Measurements from ENCODE around the gene LEP. TPM values are rescaled to one million over a fixed set of nuclear protein-coding genes. Genes with fewer than 3 reads are reported as not detected.
"Not testable (repeated sequence)": the region's sequence is repeated elsewhere in the genome, so short reads cannot be mapped to it uniquely, and the experiment has no call there.

Gene LEP
- total and polyA plus RNA-seq, 2 experiments from 2014 or later, result 0.11 to 0.22 TPM

DNA sequence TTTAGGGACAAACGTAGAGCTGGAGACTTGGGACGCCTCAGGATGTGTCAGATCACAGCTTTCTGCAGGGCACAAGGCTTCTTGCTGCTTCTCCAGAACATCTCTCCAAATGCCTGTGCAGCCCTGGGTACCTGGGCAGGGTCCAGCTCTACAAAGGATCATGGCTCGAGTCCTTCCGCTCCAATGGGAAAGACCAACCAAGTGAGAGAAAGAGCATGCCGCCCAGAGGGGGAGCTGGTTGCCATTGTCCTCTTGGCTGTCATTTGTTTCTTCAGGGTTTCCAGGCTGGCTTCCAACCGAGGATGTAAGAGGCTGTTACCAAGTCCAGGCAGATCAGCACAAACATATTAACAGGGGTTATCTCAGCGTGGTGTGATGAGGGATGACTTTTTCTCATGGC lies 5.6 kb upstream of the LEP start:
- no peak overlapping the region for H3K4me3 ChIP-seq
- H3K9me2 ChIP-seq (ENCODE audit: insufficient read depth), result no peaks in the 10 kb centered on the region
- TF ChIP-seq EZH2 (IDR thresholded peaks at IDR 0.05; ENCODE audit: insufficient read depth, poor library complexity, severe bottlenecking), result no peak
- TF ChIP-seq EZH2phosphoT487 (IDR thresholded peaks at IDR 0.05; ENCODE audit: insufficient read depth, low read depth), result no peak
- H3K27me3 ChIP-seq (replicated peaks; ENCODE audit: insufficient read depth), result 0 out of 2 replicates have a peak, but pooled peaks cover 5% of the 10 kb centered on the region
- H4K20me1 ChIP-seq (ENCODE audit: insufficient read depth), result no peaks in the 10 kb centered on the region
- peaks cover 6% of the 10 kb centered on the region; the same call in 1 of the 2 replicates for H3K4me1 ChIP-seq (ENCODE audit: insufficient read depth)
- no peak for DNase-seq
- no peak overlapping the region for H3K27ac ChIP-seq
- H3F3A ChIP-seq (ENCODE audit: insufficient read depth), result peaks cover 16% of the 10 kb centered on the region
- no peak overlapping the region for H3K9ac ChIP-seq
- no peaks in the 10 kb centered on the region for H3K79me2 ChIP-seq (ENCODE audit: insufficient read depth)
- 47 to 59% methylated on average over 7 of the region's 7 CpGs for WGBS, 2 experiments (ENCODE audit: low coverage in 1 of 2, low lambda C conversion rate in 2 of 2, missing lambda C conversion rate in 2 of 2)
- H2AFZ ChIP-seq, result no peak overlapping the region
- in situ Hi-C loops (cut with MboI), result no loop called here
- H3K9me3 ChIP-seq (ENCODE audit: low read depth), result peaks cover 3% of the 10 kb centered on the region
- no peaks in the 10 kb centered on the region for H3K36me3 ChIP-seq (ENCODE audit: low read depth)
- H3K4me2 ChIP-seq (ENCODE audit: unreplicated experiment), result no peak overlapping the region

DNA sequence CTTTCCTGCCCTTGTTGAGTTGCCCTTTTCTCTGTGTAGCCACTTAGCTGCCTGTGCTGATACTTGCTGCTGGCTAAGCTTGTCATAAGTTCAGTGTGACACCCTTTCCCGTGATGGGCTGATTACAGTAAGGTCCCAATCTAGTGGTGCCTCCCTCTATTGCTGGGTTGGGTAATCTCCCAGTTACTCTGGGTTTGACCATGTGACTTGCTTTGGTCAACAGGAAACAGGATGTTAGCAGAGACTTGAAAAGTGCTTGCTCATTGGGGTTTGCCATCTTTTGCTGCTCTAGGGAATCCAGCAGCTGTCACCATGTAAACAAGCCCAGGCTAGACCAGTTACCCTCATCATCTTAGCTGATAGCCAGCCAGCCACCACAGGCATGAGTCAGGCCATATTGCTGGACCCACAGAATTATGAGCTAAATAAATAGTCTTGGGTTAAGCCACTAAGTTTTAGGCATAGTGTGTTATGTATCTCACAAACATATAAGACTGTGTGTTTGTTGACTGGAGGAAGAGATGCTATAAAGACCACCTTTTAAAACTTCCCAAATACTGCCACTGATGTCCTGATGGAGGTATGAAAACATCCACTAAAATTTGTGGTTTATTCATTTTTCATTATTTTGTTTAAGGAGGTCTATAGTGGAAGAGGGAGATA lies 4.0 kb upstream of the LEP start:
- no peak overlapping the region for H3K4me3 ChIP-seq
- peaks cover 6% of the 10 kb centered on the region; the same call in 1 of the 2 replicates for H3K4me1 ChIP-seq (ENCODE audit: insufficient read depth)
- H3F3A ChIP-seq (ENCODE audit: insufficient read depth), result peaks cover 16% of the 10 kb centered on the region
- H4K20me1 ChIP-seq (ENCODE audit: insufficient read depth), result no peaks in the 10 kb centered on the region
- peaks cover 3% of the 10 kb centered on the region for H3K9me3 ChIP-seq (ENCODE audit: low read depth)
- peak; percentile 92 for DNase-seq
- peaks cover 19% of the 10 kb centered on the region; the same call in 1 of the 2 replicates for H3K27me3 ChIP-seq (replicated peaks; ENCODE audit: insufficient read depth)
- H3K9ac ChIP-seq, result peak overlapping the region; percentile 12; the same call in 1 of the 2 replicates
- in situ Hi-C loops (cut with MboI), result no loop called here
- peak overlapping the region; percentile 35; the same call in 1 of the 2 replicates for H2AFZ ChIP-seq
- no peak overlapping the region for H3K4me2 ChIP-seq (ENCODE audit: unreplicated experiment)
- H3K27ac ChIP-seq, result peak overlapping the region; percentile 57
- H3K79me2 ChIP-seq (ENCODE audit: insufficient read depth), result no peaks in the 10 kb centered on the region
- TF ChIP-seq EZH2 (IDR thresholded peaks at IDR 0.05; ENCODE audit: insufficient read depth, poor library complexity, severe bottlenecking) (no peak), EZH2phosphoT487 (IDR thresholded peaks at IDR 0.05; ENCODE audit: insufficient read depth, low read depth) (no peak)
- WGBS, 2 experiments (ENCODE audit: low coverage in 1 of 2, low lambda C conversion rate in 2 of 2, missing lambda C conversion rate in 2 of 2), result 41 to 48% methylated on average over 1 of the region's 1 CpG
- no peaks in the 10 kb centered on the region for H3K36me3 ChIP-seq (ENCODE audit: low read depth)
- no peaks in the 10 kb centered on the region for H3K9me2 ChIP-seq (ENCODE audit: insufficient read depth)

DNA sequence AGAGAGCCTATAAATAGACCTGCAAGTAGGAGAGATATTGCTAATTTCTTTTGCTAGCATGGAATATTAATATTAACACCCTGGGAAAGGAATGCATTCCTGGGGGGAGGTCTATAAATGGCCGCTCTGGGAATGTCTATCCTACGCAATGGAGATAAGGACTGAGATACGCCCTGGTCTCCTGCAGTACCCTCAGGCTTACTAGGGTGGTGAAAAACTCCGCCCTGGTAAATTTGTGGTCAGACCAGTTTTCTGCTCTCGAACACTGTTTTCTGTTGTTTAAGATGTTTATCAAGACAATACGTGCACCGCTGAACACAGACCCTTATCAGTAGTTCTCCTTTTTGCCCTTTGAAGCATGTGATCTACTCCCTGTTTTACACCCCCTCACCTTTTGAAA lies 1.9 kb upstream of the LEP start:
- DNase-seq; H3K36me3 ChIP-seq (ENCODE audit: low read depth); in situ Hi-C loops (cut with MboI): not testable (repeated sequence)

DNA sequence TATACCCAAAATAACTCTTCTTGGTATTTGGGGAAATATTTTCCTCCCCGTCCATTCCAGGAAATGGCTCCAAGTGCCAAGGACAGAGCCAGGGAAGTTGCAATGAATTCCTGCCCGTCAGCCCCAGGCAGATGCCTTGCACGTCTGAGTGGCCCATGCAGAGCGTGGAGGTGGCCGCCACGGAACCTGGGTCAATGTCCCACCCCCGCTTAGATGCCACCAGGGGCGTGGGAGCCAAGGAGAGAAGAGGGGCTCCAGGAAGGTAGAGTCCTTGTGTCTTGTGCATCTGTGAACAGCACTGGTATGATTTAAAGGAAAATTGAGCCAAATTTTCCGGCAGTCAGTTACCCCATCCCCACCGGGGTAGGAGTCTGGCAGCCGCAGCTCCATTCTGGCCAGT lies 1.6 kb downstream of the LEP start:
- 55 to 59% methylated on average over 11 of the region's 11 CpGs for WGBS, 2 experiments (ENCODE audit: low coverage in 1 of 2, low lambda C conversion rate in 2 of 2, missing lambda C conversion rate in 2 of 2)

More for the DNA sequence above, 1.9 kb upstream of the LEP start:
- H3K9me3 ChIP-seq (ENCODE audit: low read depth); H3K9ac ChIP-seq; H4K20me1 ChIP-seq (ENCODE audit: insufficient read depth); H3K4me2 ChIP-seq (ENCODE audit: unreplicated experiment); H3K4me1 ChIP-seq (ENCODE audit: insufficient read depth); H3K4me3 ChIP-seq; H3K79me2 ChIP-seq (ENCODE audit: insufficient read depth); H3K27ac ChIP-seq; H2AFZ ChIP-seq; H3K9me2 ChIP-seq (ENCODE audit: insufficient read depth): not testable (repeated sequence)
- H3K27me3 ChIP-seq (replicated peaks; ENCODE audit: insufficient read depth), result peaks cover 28% of the 10 kb centered on the region
- WGBS, 2 experiments (ENCODE audit: low coverage in 1 of 2, low lambda C conversion rate in 2 of 2, missing lambda C conversion rate in 2 of 2), result 78% methylated on average over 7 of the region's 7 CpGs
- peaks cover 16% of the 10 kb centered on the region for H3F3A ChIP-seq (ENCODE audit: insufficient read depth)

More for the DNA sequence above, 1.6 kb downstream of the LEP start:
- peaks cover 28% of the 10 kb centered on the region for H3K27me3 ChIP-seq (replicated peaks; ENCODE audit: insufficient read depth)
- H3F3A ChIP-seq (ENCODE audit: insufficient read depth), result peaks cover 5% of the 10 kb centered on the region; the same call in 1 of the 2 replicates
- H3K4me2 ChIP-seq (ENCODE audit: unreplicated experiment), result no peak overlapping the region
- TF ChIP-seq EZH2 (IDR thresholded peaks at IDR 0.05; ENCODE audit: insufficient read depth, poor library complexity, severe bottlenecking), result no peak
- no peak for TF ChIP-seq EZH2phosphoT487 (IDR thresholded peaks at IDR 0.05; ENCODE audit: insufficient read depth, low read depth)
- H3K9me3 ChIP-seq (ENCODE audit: low read depth), result peaks cover 3% of the 10 kb centered on the region
- H3K4me3 ChIP-seq, result no peak overlapping the region
- H4K20me1 ChIP-seq (ENCODE audit: insufficient read depth), result no peaks in the 10 kb centered on the region
- no peak for DNase-seq
- no peak overlapping the region for H3K9ac ChIP-seq
- peaks cover under 1% of the 10 kb centered on the region; the same call in 1 of the 2 replicates for H3K4me1 ChIP-seq (ENCODE audit: insufficient read depth)
- H2AFZ ChIP-seq, result no peak overlapping the region
- in situ Hi-C loops (cut with MboI), result no loop called here
- H3K27ac ChIP-seq, result no peak overlapping the region
- H3K9me2 ChIP-seq (ENCODE audit: insufficient read depth), result no peaks in the 10 kb centered on the region
- no peaks in the 10 kb centered on the region for H3K79me2 ChIP-seq (ENCODE audit: insufficient read depth)
- H3K36me3 ChIP-seq (ENCODE audit: low read depth), result no peaks in the 10 kb centered on the region
